Activated T-cell treated with anti-CD3 and anti-CD28 coated beads for 24 hours (primary cell): Measurements from ENCODE around the gene PLCB1.
"Not testable (repeated sequence)": the region's sequence is repeated elsewhere in the genome, so short reads cannot be mapped to it uniquely, and the experiment has no call there.

Experiments
- DNase-seq: peaks from one replicate; pipeline ENCODE4 v3.0.0-alpha.2; 2020; ENCODE audit warnings: low read depth

PLCB1 gene

GRCh38 chr20:8844179-8844578 is 712.1 kb downstream of the PLCB1 start:
- DNase-seq = no peak

- no peak for DNase-seq
Observed at GRCh38 chr20:8849990-8850389, 717.9 kb downstream of the PLCB1 start.

- DNase-seq = no peak
Observed at GRCh38 chr20:8851446-8851845, 719.4 kb downstream of the PLCB1 start.

GRCh38 chr20:8851919-8852318 is 719.9 kb downstream of the PLCB1 start:
- not testable (repeated sequence) for DNase-seq

DNA sequence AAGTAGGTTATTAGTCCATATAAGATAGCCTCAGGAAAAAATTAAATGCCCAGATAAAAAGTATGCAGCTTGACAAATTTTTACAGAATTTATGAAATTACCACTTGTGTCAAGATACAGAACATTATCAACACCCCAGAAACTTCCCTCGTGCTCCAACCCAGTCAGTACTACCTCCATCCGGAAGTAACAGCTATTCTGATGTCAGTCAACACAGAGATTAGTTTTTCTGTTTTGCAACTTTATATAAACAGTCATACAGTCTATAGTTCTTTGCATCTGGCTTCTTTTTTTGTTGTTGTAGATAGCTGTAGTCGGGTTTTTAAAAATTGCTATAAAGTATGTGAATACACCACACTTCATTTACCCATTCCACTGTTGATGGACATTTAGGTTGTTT is 721.1 kb downstream of the PLCB1 start:
- not testable (repeated sequence) for DNase-seq

DNA sequence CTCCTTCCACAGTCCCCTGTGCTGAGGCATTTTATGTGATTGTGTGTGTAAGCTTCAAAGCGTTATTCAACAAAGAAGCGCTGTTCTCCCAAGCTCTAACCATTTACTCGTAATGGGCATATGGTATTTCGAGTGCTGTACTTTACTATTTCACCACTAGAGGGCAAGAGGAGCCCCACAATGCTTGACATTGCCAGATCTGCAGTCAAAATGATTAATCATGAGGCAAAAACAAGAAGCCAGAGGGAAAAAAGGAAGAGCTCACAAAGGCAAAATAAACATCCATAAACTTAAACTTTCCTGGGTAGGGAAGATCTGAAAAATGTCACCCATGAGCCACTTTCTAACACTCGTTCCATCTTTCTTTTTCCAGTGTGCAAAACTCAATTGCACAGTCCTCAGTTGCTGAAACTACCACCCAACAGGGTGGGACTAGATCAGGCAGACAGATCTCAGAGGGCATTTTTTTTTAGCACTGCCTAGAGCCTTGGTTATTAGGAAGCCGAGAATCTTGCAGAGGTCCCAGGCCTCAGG is 721.8 kb downstream of the PLCB1 start:
- no peak for DNase-seq

DNA sequence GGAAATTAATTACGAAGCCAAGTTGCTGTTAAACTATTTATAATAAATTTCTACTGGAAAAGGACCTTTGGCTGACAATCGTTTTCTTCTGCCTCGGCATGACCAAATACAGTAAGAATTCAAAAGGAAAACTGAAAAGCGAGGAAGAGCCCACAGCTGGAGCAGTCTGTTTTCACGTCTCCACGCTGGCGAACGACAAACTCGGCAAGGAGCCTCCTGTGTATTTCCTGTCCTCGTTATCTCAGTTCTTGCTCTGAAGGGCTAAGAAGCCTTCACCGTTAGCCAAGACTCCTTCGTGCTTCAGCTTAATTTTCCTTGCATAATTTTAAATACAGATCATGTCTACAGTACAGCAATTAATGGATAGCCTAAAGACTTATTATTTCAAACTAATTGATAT is 722.5 kb downstream of the PLCB1 start:
- no peak for DNase-seq

- no peak for DNase-seq
Observed at GRCh38 chr20:8855315-8855714, 723.2 kb downstream of the PLCB1 start.

- DNase-seq = no peak
Observed at GRCh38 chr20:8856668-8857067, 724.6 kb downstream of the PLCB1 start.

GRCh38 chr20:8858181-8858787 is 726.2 kb downstream of the PLCB1 start:
- DNase-seq = no peak

DNA sequence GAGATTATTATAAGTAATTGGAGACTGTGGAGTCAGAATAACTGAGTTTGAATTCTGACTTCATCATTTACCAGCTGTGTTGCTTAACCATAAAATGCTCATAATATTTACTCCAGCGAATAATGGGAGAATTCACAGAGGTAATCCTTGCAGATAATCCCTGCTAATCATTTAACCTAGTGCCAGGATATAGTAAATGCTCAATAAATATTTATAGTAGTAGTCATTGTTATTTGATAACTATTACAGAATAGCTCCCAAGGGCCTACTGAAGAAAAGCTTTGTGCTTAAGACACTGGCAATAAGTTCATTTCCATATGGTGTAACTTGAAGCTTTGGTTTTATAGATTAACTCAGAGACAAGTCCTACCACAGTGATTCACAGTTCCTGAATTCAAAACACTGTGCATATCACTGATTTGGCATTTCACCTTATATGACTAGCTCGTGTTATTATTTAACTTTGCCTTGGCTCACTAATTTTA is 728.0 kb downstream of the PLCB1 start:
- no peak for DNase-seq

GRCh38 chr20:8862092-8862491 is 730.0 kb downstream of the PLCB1 start:
- no peak for DNase-seq

DNA sequence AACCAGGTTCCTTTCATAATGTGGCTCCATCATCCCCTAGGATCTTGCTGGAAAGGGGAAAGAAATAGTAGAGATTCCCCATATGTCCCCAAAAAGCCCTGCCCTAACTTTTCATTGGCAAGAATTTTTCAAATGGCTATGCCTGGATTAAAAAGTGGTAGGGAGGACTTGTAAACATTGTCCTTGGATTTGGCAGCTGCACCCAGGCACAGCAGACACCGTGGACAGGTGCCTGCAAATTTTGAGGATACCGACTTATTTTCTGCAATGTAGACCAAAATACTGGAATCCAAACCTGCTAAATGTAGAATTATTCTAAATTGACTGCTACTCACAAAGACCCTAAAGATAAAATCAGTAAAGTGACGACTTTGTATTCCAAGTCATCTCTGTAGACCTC is 733.6 kb downstream of the PLCB1 start:
- no peak for DNase-seq

- no peak for DNase-seq
Observed at GRCh38 chr20:8867038-8867740, 735.1 kb downstream of the PLCB1 start.

- DNase-seq = no peak
Observed at GRCh38 chr20:8870652-8871051, 738.6 kb downstream of the PLCB1 start.

GRCh38 chr20:8874437-8874836 is 742.4 kb downstream of the PLCB1 start:
- DNase-seq = no peak

DNA sequence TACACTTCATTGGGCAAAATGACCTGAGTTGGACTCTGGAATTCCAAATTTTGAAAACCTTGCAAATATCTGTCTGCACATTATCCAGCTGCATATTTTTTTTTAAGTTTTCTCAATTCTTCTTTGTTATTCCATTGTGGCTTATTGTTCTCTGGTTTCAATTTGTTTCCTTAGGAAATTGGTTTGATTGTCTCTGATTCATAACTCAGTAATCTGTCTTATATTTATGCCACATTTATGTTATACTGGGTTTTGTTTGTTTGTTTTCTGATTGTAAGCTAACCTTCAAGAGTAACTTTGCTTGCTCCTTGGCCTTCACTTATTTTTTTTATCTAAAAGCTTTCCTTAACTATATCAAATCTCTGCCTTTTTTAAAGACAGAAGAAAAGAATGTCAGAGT is 743.5 kb downstream of the PLCB1 start:
- DNase-seq = no peak

GRCh38 chr20:8876366-8876765 is 744.3 kb downstream of the PLCB1 start:
- DNase-seq = no peak

DNA sequence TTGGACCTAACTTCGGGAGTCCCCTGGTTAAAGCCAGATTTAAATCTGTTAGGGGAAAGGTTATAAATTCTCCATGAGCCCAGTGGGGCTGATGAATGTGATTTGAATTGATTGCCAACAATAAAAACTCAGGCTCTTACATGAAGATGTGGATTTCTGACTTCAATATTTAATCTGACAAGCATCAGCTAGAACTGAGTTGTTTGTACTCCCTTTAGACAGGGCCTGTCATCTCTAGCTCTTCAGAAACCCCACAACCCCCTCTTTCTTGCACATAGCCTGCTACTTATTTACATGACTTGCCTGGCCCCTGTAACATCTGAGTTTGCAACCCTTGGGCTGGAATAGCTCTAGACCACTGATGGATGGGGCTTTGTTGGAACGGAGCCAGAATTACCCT is 745.2 kb downstream of the PLCB1 start:
- no peak for DNase-seq

DNA sequence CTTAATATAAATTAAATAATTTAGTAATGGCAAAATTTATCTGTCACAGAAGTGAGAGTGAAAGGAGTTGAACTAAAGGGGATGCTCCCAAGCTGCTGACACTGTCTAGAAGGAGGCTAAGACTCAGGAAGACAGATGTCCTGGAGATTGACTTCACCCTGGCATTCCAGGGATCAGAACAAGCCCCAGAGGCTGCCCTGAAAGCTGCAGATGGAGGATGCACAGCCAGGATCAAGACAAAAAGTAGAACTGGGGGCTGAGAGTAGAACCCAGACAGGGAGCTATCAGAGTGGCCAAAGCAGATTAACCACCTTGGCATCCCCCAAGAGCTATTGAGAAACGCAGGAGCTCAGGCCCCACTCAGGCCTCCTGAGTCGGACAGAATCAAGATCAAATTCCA is 747.6 kb downstream of the PLCB1 start:
- DNase-seq = no peak

GRCh38 chr20:8880085-8880853 is 748.2 kb downstream of the PLCB1 start:
- DNase-seq = no peak

- DNase-seq = no peak
Observed at GRCh38 chr20:8891039-8891438, 759.0 kb downstream of the PLCB1 start.

DNA sequence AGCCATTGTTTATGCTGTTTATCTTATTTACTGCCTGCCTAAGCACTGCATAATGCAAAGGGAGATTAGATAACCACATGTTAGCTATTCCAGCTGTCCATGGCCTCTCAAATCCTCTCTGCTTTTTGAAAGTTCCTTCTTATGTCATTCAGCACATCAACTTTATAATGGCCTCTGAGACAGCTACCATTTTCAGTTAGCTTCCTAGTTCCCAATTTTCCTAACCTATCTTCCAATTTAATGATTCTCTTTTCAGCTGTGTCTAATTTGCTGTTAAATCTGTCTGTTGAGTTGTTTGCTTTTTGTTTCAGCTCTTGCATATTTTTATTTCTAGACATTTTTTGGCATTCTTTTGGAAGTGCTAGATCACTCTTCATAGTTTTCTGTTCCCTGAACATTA is 763.4 kb downstream of the PLCB1 start:
- DNase-seq = no peak
